ENCODE results near the gene PHF2.

The PHF2 gene

GRCh38 chr9:93587284-93587650 lies 10.9 kb downstream of the PHF2 start:
- DNase-seq (ENCODE audit: low read depth in 2 of 2) = no peak

- no peak for DNase-seq (ENCODE audit: low read depth in 2 of 2)
Measured at GRCh38 chr9:93587651-93588347, 11.4 kb downstream of the PHF2 start.

- DNase-seq (ENCODE audit: low read depth in 2 of 2) = no peak
Measured at GRCh38 chr9:93588641-93589609, 12.5 kb downstream of the PHF2 start.

DNA sequence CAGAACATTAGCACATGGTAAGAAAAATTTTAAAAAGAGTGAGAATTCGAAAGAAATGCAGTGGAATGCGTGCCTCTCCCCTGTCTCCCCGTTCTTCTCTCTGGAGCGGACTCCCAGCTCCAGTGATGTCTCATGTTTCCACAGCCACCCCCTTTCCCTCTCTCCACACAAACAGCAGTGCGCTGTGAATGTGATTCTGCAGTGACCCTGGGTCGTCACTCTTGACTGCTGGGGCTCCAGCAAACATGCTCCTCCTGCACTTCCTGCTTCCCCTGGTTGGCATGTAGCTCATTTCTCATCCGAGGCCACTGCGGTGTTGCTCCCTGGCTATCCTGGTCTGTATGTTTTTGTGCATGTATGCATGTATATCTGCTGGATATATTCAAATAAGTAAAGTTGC lies 13.3 kb downstream of the PHF2 start:
- no peak for DNase-seq (ENCODE audit: low read depth in 2 of 2)

GRCh38 chr9:93590609-93591234 lies 14.3 kb downstream of the PHF2 start:
- no peak for DNase-seq (ENCODE audit: low read depth in 2 of 2)

DNA sequence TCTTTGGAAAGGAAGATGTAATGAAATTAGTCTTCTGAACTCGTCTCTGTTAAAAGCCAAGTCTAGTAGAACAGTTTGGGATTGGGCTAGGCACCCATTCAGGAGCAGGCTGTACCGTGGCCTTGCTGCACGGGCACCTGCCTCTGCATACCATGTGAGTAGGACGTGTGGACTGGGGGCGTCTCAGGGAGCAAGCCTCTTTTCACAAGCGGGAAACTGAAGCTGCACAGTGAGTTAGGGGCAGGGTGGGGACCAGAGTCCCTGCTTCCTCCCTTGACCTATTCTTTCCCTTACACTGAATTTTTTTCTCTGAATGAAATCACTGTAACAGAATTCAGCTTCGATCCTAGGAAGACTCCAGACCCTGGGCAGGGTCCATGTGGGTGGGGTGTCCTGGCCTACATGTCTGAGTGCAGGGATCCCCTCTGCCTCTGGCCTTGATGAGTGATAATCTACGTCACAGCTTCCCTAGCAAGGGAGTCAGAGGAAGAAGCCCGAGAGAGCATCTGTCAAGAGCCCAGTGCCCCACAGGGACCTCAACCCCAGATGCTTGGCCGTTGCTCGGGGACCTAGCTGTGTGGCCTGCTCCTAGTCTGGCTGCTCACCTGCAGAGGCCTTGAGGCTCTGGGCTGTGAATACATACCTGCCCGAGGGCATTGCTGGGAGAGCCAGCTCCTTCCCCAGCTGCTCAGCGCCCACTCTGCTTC lies 15.1 kb downstream of the PHF2 start:
- no peak for DNase-seq (ENCODE audit: low read depth in 2 of 2)

DNA sequence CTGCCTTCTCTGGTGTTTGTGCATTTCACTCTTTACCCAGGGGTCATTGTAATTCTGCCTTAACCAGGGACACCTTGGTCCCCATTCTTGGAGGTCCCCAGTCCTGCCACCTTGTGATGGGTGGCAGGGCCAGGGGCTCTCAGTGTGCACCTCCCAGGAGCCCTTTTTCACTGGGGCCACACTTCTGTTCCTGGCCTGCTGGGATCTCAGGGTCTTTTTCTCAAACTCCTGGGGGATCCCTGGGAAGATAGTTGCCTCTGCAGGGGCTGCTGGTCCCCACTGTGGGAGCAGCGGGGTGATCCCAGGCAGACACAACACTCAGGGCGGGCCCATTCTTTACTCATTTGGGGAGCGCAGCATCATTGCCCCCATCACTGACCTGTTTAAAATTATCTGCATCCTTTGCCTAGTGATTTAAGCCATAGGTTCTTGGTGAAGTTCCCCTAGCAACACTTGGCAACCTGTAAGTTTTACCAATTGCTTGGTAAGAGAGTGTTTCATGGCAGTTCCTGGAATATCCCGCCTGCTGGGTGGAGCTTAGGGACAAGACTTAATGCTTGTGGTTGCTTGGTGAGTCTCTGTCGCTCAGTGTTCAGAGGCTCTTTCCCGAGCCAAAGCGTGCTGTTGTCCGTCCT lies 15.7 kb downstream of the PHF2 start:
- DNase-seq (ENCODE audit: low read depth in 2 of 2) = no peak

DNA sequence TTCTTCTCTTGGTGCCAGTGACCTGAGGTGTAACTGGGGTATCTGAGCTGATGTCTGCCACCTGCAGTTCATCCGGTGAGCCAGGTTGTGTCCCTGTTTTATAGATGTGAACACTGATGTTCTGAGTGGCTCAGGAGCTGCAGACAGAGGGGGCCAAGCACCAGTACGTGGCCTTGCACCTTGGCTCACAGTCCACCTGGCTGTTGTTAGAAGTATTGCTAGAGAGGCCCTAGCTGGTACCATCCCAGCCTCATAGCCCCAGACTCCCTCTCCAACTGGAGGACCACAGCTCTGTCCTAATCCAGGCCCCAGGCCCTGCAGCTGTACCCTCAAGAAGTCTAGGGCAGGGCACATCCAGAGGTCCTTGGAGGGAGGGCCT lies 16.2 kb downstream of the PHF2 start:
- no peak for DNase-seq (ENCODE audit: low read depth in 2 of 2)

- no peak for DNase-seq (ENCODE audit: low read depth in 2 of 2)
Measured at GRCh38 chr9:93593144-93593658, 16.8 kb downstream of the PHF2 start.

DNA sequence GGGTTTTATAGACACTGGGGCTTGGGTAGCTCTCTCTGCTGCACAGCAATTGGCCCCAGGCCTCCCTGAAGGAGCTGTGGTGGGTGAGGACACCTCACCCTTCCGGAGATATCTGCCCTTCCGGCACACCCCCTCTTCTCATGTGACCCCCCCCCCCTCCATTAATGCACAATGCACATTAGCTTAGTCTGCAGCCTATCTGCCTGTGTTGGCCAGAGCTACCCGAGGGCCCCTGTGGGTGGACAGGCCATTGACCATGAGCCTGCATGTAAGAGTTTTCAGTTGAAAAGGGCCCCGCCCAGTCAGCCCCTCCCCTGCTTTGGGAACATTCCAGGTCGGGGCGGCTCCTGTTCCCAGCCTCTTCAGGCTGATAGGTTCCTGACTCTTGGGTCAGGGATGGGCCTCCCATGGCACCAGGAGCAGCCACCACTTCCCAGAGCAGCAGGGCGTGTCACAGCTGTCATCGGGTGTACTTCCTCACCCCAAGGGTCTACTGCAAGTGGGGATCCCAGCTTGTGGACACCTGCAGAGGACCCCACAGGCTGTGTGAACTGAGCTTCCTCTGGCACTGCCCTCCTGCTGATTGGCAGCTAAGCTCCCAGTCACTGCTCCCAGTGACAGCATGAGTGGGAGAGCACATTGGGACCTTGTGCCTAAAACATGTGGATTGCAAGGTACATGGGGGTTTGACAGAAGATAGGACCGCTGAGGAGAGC lies 17.8 kb downstream of the PHF2 start:
- no peak for DNase-seq (ENCODE audit: low read depth in 2 of 2)

- no peak for DNase-seq (ENCODE audit: low read depth in 2 of 2)
Measured at GRCh38 chr9:93595461-93595860, 19.1 kb downstream of the PHF2 start.

DNA sequence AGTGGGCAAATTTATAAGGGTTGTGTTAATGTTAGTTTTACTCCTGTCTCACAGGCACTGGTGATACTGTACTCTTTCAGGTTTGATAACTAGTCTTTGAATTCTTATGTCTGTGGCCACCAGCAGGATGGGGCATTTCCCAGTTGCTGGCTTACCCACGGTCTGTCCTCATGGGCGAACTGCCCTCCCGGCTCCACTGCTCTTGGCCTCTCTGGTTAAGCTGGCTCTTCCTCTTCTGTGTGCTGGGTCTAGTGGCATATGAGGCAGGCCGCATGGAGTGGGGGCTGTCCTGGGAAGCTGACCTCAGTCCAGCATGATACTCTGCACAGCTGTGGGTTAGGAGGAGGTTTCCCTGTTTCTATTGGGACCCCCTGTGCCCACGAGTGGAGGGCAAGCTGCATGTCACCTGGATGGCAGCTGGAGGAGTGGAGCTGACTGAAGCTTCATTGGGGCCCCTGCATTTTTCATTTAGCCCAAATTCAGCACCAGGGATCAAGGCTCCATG lies 19.5 kb downstream of the PHF2 start:
- DNase-seq (ENCODE audit: low read depth in 2 of 2) = no peak

GRCh38 chr9:93596399-93596798 lies 20.0 kb downstream of the PHF2 start:
- DNase-seq (ENCODE audit: low read depth in 2 of 2) = no peak

DNA sequence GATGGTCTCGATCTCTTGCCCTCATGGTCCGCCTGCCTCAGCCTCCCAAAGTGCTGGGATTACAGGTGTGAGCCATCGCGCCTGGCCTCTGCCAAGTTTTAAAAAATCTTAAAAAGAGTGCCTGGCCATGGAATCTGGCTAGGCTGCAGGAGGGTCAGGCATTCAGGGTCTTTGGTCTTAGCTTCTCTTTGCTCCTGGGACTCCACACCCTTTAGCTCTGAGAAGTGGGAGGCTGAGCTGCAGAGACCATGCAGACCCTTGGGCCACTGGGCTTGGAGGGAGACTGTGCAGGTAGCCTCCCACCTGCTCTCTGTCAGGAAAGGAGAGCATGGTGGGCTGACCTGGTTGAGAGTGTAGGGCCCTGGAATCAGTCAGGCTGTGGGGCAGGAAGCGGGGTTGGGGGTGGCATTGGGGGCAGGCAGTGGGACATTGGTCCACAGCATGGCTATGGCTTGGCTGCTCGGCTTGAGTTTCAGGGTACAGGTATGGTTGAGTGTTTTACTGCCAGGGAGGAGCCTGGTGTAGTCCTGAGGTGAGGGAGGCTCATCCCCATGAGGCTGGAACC lies 20.8 kb downstream of the PHF2 start:
- no peak for DNase-seq (ENCODE audit: low read depth in 2 of 2)

GRCh38 chr9:93597871-93598646 lies 21.7 kb downstream of the PHF2 start:
- no peak for DNase-seq (ENCODE audit: low read depth in 2 of 2)

DNA sequence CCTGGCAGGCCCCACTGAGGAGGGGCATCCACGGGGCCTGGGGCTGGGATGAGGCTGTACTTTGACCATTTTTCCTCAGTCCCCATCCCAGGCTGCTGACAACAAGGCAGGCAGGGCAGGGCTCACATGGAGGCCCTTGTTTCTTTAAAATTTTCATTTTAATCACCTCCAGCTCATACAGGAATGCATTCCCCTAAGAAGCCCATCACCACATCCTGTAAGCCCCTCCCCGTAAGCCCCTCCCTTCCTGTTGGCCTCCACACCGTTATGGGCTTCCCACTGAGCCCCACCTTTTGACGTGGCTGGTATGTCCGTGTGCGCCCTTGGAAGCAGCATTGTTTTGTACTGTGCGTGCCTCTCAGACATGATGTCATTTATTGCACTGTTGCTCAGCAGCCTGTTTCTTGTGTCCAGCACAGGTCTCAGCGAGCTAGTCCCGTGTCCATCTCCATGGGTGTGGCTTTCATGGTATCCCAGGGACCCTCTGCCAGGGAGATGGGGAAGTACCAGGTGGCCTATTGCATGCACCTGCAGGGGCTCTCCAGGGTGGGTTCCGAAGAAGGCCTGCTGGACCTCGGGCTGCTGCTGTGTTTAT lies 22.4 kb downstream of the PHF2 start:
- no peak for DNase-seq (ENCODE audit: low read depth in 2 of 2)

DNA sequence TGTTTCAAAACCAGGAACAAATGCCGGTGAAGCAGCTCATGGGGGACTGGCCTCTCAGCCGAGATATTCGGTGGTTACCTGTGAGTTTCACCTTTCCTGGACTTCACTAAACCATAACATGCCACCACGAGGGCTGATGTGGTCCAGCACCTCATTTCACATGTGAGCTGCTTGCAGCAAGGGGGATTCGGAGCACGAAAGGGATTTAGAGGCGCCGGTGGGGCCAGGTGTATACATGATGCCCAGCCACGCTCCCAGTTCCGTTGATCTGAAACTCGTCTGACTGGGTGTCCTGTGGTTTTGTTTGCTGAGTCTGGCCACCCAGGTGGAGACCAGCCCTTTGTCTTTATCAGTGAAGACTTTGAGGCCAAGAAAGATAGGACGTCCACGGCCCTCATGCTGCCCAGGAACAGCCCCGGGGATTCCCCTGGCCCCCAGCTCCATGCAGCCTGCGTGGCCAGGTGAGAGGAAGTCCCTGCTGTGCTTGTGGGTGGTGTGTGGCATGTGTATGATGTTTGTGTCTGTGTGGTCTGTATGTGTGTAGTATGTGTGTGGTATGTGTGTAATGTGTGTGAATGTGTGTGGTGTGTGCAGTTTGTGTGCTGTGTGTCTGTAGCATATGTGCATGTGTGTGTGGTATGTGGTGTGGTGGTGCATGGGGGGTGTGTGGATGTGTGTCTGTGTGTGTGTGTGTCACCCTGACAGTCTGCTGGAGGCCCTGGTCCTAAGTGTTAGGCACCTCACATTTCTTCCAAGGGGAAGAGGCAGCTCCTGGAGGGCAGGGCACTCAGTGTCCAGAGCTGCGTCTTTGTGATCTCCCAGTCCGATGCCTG lies 23.4 kb downstream of the PHF2 start:
- no peak for DNase-seq (ENCODE audit: low read depth in 2 of 2)

- DNase-seq (ENCODE audit: low read depth in 2 of 2) = no peak
Measured at GRCh38 chr9:93600504-93600903, 24.1 kb downstream of the PHF2 start.
